DOHH2 (cell line): ENCODE data around the gene CCT5.

Experiments
- EZH2phosphoT487 ChIP-seq: fragments of 200-600 bp; sonication (generic); IDR thresholded peaks from 2 replicates; pipeline ENCODE4 v1.6.1; 2017; ENCODE audit warnings: borderline replicate concordance, mild to moderate bottlenecking, antibody characterized with exemption, low read length, moderate library complexity, mixed read lengths
- TF ChIP-seq, protein P1 (sequence below): fragments of 200-600 bp; sonication (generic); IDR thresholded peaks from one replicate; pipeline ENCODE4 v1.5.1; 2014; ENCODE audit warnings: antibody characterized with exemption, mild to moderate bottlenecking, low read depth, low read length; ENCODE audit not compliant: poor library complexity, severe bottlenecking

DNA sequence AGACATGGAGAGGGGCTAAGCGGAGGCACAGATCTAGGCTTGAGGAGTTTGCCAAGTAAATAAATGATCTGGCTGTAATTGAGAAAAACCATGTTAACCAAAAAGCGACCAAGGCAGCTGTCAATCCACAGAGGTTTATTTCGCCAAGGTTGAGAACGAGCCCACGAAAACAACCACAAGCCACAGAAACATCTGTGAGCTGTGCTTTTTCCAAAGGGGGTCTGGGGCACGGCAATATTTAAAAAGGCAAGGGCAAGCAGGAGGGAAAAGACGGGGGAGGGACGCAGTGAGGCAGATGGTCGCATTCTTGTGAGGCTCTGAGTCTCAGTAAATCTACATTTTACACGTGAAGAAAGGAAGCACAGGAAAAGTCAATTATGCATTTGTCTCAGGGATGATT lies 25.4 kb downstream of the CCT5 start:
- TF ChIP-seq, protein P1, sequence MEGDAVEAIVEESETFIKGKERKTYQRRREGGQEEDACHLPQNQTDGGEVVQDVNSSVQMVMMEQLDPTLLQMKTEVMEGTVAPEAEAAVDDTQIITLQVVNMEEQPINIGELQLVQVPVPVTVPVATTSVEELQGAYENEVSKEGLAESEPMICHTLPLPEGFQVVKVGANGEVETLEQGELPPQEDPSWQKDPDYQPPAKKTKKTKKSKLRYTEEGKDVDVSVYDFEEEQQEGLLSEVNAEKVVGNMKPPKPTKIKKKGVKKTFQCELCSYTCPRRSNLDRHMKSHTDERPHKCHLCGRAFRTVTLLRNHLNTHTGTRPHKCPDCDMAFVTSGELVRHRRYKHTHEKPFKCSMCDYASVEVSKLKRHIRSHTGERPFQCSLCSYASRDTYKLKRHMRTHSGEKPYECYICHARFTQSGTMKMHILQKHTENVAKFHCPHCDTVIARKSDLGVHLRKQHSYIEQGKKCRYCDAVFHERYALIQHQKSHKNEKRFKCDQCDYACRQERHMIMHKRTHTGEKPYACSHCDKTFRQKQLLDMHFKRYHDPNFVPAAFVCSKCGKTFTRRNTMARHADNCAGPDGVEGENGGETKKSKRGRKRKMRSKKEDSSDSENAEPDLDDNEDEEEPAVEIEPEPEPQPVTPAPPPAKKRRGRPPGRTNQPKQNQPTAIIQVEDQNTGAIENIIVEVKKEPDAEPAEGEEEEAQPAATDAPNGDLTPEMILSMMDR: no peak
- no peak for TF ChIP-seq EZH2phosphoT487
